Stimulated activated CD8-positive, alpha-beta memory T cell treated with anti-CD3 and anti-CD28 coated beads, Interleukin-15, amount 100 ng/mL, for 4 hours (primary cell): Measurements from ENCODE around the gene DYNLRB1.
"Not testable (repeated sequence)": the region's sequence is repeated elsewhere in the genome, so short reads cannot be mapped to it uniquely, and the experiment has no call there.

ENCODE experiments used
- DNase-seq, 2 donors: peaks; one replicate each; pipeline ENCODE4 v3.0.0-alpha.2; 2020; ENCODE audit warnings: low read depth in 2 of 2

DYNLRB1 gene

GRCh38 chr20:34516247-34517113 lies at the start of gene DYNLRB1:
DYNLRB1 (plus strand) TSS chr20:34516422; CDS start chr20:34516459, 37 bp downstream.
- peak; percentile 83 to 92 for DNase-seq

GRCh38 chr20:34468951-34469350 lies 47.3 kb upstream of the DYNLRB1 start:
- DNase-seq = no peak

DNA sequence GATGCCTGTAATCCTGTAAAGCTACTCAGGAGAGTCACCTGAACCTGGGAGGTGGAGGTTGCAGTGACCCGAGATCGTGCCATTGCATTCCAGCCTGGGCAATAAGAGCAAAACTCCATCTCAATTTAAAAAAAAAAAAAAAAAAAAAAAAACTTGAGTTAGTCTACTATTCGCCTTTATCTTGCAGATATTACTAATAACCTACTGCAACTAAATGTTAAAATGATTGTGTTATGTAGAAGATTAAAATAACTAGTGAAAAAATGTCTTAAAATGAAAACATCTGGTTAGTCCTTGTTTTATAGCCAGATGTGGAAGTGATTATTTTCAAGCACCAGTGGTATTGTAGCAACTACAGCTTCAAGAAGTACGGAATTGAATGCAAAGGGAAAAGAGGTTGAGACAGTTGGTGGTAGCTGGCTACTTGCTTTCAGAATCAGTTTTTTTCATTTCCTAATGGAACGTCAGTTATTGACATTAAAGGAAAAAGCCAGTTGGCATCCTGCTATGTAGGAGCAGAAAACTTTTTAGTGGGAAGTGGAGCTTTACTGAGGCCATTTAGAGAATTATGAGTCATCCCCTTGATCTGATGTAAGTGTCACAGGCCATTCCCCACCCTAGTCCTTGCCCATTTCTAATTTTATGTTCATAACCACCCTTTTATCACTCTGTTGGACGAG lies 43.8 kb upstream of the DYNLRB1 start:
- no peak for DNase-seq

DNA sequence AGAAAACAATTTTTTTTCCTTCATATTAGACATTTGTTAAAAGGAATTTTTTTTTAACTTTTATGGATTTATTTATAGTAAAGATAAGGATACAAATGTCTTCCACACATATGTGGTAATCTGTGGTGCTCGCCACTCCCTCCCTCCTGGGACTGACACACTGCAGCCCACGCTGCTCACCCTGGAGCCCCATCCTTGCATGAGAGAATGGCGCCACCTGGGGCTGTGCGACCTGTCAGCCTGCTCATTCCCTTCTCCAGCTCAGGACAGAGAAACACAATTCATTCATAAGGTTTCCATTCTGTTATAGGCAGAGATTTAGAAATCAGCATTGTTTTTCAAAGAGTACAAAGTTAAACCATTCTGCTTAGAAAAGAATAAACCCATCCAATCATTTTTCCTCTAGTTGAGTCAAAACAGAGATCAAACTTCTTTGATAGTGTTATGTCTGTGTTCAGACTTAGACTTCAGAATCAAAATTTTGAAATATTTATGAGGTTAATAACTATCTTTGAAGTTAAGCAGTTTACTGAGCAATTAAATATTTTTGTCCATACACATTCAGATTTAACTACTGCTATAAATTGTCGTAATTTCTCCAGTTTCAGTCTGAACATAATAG lies 42.8 kb upstream of the DYNLRB1 start:
- no peak for DNase-seq

GRCh38 chr20:34475979-34476736 lies 40.1 kb upstream of the DYNLRB1 start:
- DNase-seq = no peak

- DNase-seq = no peak
These were observed 36.6 kb upstream of the DYNLRB1 start for GRCh38 chr20:34479627-34480026.

DNA sequence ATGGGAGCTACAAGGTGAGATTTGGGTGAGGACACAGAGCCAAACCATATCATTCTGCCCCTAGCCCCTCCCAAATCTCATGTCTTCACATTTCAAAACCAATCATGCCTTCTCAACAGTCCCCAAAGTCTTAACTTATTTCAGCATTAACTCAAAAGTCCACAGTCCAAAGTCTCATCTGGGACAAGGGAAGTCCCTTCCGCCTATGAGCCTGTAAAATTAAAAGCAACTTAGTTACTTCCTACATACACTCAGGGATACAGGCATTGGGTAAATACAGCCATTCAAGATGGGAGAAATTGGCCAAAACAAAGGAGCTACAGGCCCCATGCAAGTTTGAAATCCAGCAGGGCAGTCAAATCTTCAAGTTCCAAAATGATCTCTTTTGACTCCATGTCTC lies 34.1 kb upstream of the DYNLRB1 start:
- not testable (repeated sequence) for DNase-seq

DNA sequence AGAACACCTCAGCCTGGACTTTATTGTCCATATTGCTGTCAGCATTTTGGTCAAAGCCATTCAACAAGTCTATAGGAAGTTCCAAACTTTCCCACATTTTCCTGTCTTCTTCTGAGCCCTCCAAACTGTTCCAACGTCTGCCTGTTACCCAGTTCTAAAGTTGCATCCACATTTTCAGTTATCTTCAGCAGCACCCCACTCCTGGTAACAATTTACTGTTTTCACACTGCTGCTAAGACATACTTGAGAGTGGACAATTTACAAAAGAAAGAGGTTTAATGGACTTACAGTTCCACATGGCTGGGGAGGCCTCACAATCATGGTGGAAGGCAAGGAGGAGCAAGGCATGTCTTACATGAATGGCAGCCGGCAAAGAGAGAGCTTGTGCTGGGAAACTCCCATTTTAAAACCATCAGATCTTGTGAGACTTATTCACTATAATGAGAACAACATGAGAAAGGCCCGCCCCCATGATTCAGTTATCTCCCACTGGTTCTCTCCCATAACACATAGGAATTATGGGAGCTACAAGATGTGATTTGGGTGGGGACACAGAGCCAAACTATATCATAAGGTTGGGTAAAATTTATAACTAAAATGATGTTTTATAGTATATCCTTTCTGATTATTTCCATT lies 32.5 kb upstream of the DYNLRB1 start:
- not testable (repeated sequence) for DNase-seq

DNA sequence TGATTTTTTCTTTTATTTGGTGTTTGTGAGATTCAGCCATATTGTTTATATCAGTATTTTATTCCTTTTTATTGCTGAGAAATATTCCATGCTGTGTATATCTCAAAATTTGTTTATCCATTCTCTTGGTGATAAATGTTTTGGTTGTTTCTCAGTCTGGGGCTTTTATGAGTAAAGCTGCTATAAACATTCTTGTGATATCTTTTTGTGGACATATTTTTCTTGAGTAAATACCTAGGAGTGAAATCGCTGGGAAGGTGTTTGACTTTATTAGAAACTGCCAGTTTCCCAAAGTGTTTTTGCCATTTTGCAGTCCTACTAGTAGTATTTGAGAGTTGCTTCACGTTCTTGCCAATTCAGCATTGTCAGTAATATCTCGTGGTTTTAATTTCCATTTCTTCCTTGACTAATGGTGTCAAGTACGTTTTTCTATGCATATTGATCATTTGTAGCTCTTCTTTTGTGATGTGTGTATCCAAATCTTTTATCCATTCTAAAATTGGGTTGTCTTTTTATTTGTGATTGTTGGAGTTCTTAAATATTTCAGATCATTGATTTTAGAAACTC lies 31.1 kb upstream of the DYNLRB1 start:
- DNase-seq = no peak

DNA sequence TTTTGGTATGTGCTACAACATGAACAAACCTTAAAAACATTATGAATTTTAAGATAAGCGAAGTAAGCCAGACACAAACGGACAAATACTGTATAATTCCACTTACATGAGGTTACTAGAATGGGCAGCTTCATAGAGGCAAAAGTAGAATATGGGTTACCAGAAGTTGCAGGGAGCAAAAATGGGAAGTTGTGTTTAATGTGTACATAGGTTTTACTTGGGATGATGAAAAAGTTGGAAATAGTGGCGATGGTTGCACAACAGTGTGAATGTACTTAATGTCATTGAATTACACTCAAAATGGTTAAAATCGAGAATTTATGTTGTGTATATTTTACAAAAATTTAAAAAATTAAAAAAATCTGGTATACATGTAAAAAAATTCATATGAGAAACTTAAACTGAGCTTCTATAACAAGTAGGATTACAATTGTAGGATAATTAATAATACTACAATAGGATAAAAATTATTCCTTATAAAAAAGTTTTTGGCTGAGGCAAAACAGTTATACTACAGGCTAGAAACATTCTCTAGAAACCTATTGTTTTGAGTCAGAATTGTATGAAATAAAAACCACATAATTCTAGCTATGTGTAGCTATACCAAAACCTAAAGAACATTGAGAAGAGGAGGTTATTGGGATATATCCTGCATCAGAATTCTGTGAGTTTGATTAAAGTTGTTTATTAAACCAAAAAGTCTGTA lies 24.8 kb upstream of the DYNLRB1 start:
- no peak for DNase-seq

DNA sequence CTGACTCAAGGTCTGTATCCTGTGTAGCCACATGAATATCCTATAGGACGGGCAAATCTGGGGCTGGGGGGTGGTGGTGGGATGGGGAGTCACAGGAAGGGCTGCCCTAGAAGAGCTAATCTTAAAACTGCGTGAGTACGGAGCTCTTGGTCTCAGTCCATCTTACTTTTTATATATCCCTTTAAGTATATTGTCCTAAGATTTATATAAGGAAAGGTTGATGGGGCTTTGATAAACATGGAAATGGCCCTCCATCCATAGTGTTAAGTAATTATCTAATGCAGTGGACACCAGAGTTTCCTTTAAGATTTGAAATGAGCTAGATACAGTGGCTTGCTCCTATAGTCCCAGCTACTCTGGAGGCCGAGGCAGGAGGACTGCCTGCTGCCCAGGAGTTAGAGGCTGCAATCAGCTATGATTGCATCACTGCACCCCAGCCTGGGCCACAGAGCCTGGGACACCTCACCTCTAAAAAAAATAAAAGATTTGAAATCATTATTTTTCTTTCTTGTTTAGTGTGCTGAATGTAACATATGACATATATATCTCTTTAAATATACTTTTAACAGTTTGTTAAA lies 24.2 kb upstream of the DYNLRB1 start:
- DNase-seq = no peak

GRCh38 chr20:34493646-34494045 lies 22.6 kb upstream of the DYNLRB1 start:
- DNase-seq = no peak

DNA sequence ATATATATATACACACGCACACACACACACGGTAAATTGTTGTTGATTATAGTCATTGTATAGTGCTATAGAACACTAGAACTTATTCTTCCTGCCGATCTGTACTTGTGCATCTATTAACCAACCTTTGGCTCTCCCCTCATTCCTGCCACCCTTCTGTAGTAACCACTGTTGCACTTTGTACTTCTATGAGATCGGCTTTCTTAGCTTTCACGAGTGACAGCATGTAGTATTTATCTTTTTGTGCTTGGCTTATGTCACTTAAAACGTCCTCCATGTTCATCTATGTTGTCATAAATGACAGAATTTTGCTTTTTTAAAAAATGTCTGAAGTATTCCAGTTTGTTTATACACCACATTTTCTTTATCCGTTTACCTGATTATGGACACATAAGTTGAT lies 20.9 kb upstream of the DYNLRB1 start:
- no peak for DNase-seq

GRCh38 chr20:34495916-34496315 lies 20.3 kb upstream of the DYNLRB1 start:
- DNase-seq = no peak

GRCh38 chr20:34497596-34497995 lies 18.6 kb upstream of the DYNLRB1 start:
- DNase-seq = not testable (repeated sequence)

DNA sequence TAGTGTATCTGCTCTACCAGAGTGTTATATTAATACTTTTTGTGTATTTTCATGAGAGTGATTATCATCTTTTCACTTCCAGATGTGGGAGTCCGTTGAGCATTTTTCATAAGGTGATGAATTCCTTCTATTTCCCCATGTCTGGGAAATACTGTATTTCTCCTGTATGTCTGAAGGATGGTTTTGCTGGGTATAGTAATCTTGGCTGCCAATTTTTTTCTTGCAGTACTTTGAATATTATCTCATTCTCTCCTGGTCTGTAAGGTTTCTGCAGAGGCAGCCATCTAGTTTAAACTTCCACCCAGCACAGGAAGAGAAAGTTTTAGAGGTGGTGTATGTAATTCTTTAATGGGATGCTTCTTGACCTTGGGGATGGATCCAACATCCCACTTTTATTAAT lies 15.4 kb upstream of the DYNLRB1 start:
- no peak for DNase-seq

- DNase-seq = no peak
These were observed 9.7 kb upstream of the DYNLRB1 start for GRCh38 chr20:34506480-34506879.

- no peak for DNase-seq
These were observed 8.4 kb upstream of the DYNLRB1 start for GRCh38 chr20:34507702-34508413.

DNA sequence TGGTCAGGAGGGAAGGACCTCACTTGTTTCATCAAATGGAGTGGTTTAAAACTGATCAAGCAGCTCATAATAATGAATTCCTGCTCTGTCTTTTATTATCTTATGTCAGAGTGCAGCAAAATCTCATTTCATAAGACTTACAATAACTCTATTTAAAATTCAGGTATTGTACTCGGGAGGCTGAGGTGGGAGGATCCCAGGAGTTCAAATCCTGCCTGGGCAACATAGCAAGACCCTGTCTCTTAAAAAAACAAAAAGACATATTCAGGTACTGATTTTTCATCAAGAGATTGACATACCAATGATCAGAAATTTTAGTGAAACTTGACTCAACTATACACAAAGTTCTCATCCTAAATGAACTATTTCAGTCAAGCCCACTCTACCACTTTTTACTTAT lies 5.6 kb upstream of the DYNLRB1 start:
- no peak for DNase-seq

DNA sequence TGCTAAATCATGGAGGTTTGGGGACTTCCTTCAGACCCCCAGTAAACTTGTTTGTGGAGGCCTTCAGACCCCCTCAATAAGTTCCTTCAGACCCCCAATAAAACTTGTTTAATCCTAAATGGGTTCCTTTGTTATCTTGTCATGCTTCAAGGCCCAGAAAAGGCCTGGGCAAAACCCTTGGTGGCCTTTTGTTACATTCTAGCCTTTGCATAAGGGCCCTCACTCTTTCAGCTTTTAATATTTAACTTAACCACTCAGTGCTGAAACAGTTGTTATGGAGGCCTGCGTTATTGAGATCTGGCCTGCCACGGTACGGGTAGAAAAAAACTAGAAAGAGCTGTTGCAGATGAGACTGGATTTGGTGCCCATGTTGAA lies 4.3 kb upstream of the DYNLRB1 start:
- DNase-seq = no peak
